HG03066 (cell line): ENCODE results near the gene CNOT11.
"Not testable (repeated sequence)": the region's sequence is repeated elsewhere in the genome, so short reads cannot be mapped to it uniquely, and the experiment has no call there.

Source experiments
- ATAC-seq: cut with Tn5 transposase; IDR thresholded peaks from one replicate; pipeline ENCODE4 v1.9.1; 2021; ENCODE audit warnings: low read depth; ENCODE audit not compliant: unreplicated experiment

Gene CNOT11

GRCh38 chr2:101244899-101245298, 7.8 kb upstream of the CNOT11 start:
- not testable (repeated sequence) for ATAC-seq

GRCh38 chr2:101245468-101245867, 7.2 kb upstream of the CNOT11 start:
- not testable (repeated sequence) for ATAC-seq

- ATAC-seq = not testable (repeated sequence)
These were observed 3.9 kb upstream of the CNOT11 start for GRCh38 chr2:101248756-101249155.

GRCh38 chr2:101249826-101250225, 2.9 kb upstream of the CNOT11 start:
- no peak for ATAC-seq

- not testable (repeated sequence) for ATAC-seq
These were observed 1.4 kb upstream of the CNOT11 start for GRCh38 chr2:101251246-101251781.

GRCh38 chr2:101251844-101252407, 760 bp upstream of the CNOT11 start:
- ATAC-seq = peak; percentile 50

GRCh38 chr2:101253013-101253702, 472 bp downstream of the CNOT11 start:
- ATAC-seq = peak; percentile 45

- no peak for ATAC-seq
These were observed 1.2 kb downstream of the CNOT11 start for GRCh38 chr2:101253703-101254450.

- no peak for ATAC-seq
These were observed 2.8 kb downstream of the CNOT11 start for GRCh38 chr2:101255501-101255900.

- ATAC-seq = no peak
These were observed 3.6 kb downstream of the CNOT11 start for GRCh38 chr2:101256316-101256715.

GRCh38 chr2:101258804-101259203, 6.1 kb downstream of the CNOT11 start:
- ATAC-seq = no peak

- no peak for ATAC-seq
These were observed 9.5 kb downstream of the CNOT11 start for GRCh38 chr2:101262142-101262541.

- no peak for ATAC-seq
These were observed 10.7 kb downstream of the CNOT11 start for GRCh38 chr2:101263377-101263800.

GRCh38 chr2:101264360-101264939, 11.8 kb downstream of the CNOT11 start:
- no peak for ATAC-seq

GRCh38 chr2:101265893-101266499, 13.3 kb downstream of the CNOT11 start:
- no peak for ATAC-seq

- ATAC-seq = peak; percentile 59
These were observed 15.3 kb downstream of the CNOT11 start for GRCh38 chr2:101267671-101268656.

- no peak for ATAC-seq
These were observed 18.1 kb downstream of the CNOT11 start for GRCh38 chr2:101270700-101271259.

- ATAC-seq = peak; percentile 62
These were observed 19.5 kb downstream of the CNOT11 start for GRCh38 chr2:101272045-101272784.
